GM18505 (cell line): ENCODE results near the gene FGGY.

Experiments
- ATAC-seq: cut with Tn5 transposase; IDR thresholded peaks from one replicate; pipeline ENCODE4 v1.9.1; 2021; ENCODE audit not compliant: unreplicated experiment
- POLR2A ChIP-seq: IDR thresholded peaks from 4 replicates; pipeline ENCODE4 v1.6.1; 2011; ENCODE audit warnings: borderline replicate concordance; ENCODE audit not compliant: insufficient read depth, insufficient read length; ENCODE audit errors: extremely low read depth

FGGY gene

DNA sequence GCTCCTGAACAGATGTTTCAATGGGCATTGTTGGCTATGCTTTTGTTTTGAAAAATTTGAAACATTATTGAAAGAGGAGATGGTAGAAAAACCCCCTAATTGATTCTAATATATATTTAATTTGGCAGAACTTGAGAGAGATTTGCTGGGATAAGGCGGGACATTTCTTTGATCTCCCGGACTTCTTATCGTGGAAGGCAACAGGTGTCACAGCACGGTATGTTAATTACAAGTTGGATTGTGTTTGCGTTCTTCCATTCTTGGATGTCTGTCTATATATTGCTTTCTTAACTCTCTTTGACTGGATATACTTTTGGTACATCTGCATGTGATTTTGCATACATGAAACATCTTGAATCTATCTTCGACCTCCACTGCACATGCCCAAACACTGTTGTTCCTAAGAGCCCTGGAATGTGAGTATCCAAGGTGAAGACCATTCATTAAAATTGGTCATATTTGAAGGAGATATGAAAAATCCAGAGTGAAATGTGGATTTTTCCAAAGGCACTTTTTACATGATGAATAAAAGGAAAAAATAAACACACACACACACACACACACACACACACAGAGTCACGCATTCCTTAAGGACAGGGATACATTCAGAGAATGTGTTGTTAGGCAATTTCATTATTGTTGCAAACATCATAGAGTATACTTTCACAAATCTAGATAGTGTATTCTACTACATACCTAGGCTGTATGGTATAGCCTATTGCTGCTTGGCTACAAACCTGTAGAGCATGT is 81.9 kb downstream of the FGGY start:
- TF ChIP-seq POLR2A = no peak
- no peak for ATAC-seq

DNA sequence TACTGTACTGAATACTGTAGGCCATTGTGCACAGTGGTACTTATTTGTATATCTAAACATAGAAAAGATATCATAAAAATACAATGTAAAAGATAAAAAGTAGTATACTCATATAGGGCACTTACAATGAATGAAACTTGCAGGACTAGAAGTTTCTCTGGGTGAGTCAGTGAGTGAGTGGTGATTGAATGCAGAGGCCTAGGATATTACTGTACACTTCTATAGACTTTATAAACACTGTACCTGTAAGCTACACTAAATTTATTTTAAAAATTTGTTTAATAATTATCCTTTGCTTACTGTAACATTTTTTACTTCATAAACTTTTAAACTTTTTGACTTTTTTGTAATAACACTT is 82.5 kb downstream of the FGGY start:
- no peak for ATAC-seq
- no peak for TF ChIP-seq POLR2A

DNA sequence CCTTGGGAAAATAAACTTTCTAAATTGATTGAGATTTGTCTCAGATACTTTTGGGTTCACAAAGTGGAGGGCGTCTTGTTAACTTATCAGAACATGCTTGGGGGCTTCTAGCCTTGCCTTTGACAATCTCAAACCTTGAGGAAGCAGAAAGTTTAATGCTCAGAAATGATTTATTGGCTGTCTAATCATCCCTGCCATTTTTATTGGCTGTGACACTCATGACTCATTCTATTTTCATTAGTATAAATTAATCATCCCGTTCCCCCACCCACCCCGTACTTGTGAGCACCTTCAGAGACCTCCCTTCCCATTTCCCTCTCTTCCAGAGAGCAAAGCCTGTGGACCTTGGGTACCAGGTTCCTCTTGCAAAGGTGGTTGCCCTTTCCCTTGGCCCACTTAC is 87.1 kb downstream of the FGGY start:
- no peak for ATAC-seq
- no peak for TF ChIP-seq POLR2A

DNA sequence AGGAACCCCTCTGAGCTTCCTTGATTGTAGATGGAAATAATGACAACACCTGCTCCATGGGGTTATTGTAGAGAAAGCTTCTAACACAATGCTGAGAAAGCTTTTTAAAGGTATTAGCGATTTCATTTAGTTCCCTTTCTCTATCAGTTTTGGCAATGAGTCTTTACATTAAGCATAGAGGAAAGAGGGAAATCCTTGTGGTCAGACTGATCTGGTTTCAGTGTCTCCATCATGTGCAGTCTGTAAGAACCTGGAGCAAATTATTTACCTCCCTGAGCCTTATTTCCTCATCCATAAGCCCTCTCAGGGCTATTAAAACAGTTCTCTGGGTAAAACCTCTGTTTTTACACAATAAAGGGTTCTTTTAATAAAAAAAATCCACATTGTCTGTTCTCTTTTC is 87.5 kb downstream of the FGGY start:
- no peak for ATAC-seq
- TF ChIP-seq POLR2A = no peak

DNA sequence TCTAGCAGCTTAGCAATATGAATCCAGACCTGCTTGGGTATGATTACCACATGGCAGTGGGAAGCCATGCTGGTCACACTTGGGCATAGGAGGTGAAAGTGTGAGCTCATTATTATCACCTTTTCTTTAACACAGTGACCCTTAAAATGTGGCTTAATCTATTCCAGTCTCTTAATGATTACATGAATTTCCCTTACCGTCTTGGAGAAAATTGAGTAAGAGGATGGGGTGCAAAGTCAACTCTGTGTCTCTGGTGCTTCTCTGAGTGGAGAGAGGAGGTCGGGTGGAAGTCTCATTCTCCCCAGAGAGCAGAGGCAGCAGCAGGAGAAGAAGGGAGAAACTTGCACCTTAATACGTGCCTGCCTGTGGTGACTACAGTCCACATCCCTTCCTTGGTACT is 91.3 kb downstream of the FGGY start:
- no peak for ATAC-seq
- TF ChIP-seq POLR2A = no peak

DNA sequence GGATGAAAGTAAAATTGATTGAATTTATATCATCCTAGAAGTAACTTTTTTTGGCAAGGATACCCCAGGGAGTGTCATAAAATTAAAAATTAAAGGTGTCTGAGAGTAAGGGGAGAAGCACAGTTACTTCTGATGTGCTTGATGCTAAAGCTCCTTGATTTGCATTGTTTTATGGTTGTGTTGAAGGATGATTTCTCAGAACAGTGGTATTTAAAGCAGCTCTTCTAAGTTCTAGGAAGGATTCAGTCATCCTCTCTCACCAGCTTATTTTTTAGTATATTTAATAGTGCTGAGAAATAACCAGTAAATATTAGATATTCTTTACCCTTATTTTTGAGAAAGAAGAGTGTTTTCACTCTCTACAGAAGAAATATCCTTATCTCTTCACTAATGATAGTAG is 93.0 kb downstream of the FGGY start:
- no peak for TF ChIP-seq POLR2A
- no peak for ATAC-seq

DNA sequence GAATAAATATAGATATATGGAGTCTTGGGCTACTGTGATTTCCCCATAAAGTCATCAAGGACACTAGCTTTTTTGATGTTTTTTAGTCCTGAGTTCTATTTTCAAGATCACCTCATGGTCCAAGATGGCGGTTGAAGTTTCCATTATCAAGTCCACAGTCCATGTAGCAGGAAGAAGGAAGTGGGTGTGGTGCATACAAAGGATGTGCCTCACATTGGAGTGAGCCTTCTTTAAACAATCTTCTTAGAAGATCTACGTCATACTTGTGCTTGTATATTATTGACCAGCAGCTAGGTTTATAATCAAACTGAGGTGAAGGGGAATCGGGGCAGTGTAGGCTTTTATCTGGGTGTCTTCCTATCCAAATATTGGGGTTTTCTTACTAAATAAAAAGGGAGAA is 93.4 kb downstream of the FGGY start:
- ATAC-seq = no peak

DNA sequence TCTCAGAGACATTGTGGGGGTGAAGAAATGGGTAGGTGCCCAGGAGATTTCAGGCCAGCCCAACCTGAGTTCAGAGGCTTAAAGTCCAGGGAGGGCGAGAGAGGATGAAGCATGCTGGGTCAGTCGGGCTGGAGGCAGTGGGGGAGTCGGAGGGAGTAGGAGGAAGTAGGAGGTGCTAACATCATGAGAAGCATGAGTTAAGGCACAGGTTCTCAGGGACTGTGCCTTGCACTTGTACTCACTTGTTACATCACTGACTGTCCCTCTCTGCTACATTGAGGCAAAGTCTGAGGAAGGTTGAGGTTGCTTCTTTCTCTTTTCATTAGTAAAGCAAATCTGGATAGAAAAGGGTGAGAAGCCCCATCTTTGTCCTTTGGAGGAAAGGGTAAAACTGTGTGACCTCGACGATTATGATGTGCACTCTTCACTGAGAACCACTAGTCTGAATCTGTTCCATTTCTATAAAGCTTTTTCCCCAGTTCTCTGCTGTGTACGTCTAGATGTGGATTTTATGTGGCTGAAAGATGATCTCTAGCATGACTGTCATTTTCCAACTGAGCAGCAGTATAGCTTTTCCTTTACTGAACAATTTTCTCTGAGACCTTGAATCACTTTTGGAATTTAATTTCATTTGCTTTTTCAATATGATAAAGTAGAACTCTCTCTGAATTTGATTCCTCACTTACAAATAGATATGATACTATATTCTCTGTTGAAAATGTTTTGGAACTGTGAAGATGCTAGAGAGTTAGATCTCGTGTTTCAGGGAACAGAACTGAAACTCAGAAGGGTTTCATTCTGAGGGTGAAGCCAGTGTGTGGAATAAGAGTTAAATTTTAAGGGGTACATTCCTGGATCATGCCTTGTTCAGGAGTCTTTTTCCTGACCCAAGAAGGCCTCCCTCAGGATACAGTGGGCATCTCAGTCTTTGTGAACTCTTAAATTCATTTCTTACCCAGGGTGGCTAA is 94.6 kb downstream of the FGGY start:
- ATAC-seq = no peak

More for the DNA sequence above, 93.4 kb downstream of the FGGY start:
- TF ChIP-seq POLR2A = no peak

DNA sequence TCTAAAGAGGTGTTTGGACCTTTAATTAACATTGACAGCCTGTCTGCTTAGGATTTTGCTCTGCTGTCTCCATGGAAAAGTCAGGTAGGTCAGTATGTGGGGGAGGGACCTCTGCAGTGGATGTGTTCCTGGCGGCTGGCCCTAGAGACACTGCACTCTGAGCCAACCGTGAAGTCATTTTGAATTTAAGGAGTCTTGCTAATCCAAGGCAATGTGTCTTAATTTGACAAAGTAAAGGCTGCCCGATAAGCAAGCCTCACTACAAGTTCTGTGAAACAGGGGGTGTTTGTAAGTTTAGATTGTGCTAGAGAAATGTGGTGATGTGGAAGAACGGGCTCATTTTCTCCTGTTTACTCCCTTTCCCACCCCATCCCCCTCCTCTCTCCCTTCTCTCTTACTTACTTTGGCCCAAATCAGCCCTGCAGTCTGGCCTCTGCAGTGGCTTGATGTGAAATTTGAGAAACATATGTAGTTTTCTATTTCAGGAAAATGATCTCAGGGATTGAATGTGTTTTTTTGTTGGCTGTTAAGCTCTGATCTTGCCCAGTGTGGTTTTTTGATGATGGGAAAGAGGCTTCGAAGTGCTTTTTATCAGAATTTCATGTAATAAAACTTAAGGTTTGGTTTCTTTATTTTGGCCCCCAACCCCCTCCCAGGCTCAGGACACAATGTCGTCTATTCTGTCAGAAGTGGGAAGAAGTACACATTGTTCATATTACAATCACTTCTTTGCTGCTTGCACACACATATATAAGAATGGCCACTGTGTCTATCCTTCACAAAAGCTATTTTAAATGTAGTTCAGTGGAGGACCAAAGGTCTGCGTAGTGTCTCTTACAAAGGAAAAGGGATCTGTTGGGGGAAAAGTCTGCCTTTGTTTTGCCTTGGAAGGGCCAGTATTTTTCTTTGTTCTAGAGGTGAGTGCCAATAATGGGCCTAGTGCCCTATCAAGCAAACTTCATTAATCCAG is 96.6 kb downstream of the FGGY start:
- no peak for ATAC-seq
- TF ChIP-seq POLR2A = no peak

More for the DNA sequence above, 94.6 kb downstream of the FGGY start:
- TF ChIP-seq POLR2A = no peak

DNA sequence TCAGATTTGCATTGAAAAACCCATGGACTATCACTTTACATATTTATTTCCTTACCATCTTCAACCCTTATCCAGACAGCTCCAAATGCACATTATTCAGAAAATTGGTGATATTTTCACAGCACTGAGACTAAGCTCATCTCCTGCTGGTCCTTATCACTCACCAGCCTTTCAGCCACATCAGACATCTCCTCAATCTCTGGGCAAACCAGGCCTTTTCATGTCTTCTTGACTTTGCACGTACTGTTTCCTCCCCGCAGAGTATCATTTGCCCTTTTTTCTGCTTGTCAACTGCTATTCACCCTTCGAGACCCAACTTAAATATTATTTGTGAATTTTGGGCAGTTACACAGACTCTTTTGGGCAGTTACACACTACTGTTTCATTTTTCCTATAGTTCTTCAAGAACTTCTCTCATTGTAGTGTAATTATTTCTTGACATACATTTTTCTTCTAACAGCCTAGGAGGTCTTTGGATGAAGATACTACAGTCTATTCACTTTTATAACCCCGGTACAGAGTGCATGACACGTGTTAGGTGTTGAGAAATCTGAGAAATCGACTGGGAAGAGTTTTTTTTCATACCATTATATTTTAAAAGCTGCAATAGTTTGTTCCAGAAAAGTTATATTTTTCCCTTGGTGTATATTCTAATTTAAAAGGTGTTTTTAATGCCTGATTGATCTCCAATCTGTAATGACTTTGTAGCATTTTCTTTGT is 98.0 kb downstream of the FGGY start:
- no peak for ATAC-seq
- no peak for TF ChIP-seq POLR2A

DNA sequence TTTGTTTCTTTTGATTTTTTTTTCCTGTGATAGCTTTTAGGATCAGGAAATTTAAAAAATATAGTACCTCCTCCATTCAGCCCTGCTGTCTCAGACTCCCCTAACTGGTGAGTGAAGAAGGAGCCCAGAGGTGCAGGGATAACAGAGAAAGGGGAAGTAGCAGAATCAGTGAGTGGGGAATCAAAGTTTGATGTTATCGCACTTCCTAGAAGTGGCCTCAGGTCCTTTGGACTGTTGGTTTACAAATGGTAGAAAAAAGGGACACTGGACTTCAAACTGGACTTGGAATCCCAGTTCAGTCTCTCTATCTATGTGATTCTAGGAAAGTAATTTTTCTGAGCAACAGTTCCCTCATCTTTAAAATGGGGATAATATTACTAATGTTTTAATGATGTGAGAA is 99.5 kb downstream of the FGGY start:
- no peak for TF ChIP-seq POLR2A
- ATAC-seq = no peak

DNA sequence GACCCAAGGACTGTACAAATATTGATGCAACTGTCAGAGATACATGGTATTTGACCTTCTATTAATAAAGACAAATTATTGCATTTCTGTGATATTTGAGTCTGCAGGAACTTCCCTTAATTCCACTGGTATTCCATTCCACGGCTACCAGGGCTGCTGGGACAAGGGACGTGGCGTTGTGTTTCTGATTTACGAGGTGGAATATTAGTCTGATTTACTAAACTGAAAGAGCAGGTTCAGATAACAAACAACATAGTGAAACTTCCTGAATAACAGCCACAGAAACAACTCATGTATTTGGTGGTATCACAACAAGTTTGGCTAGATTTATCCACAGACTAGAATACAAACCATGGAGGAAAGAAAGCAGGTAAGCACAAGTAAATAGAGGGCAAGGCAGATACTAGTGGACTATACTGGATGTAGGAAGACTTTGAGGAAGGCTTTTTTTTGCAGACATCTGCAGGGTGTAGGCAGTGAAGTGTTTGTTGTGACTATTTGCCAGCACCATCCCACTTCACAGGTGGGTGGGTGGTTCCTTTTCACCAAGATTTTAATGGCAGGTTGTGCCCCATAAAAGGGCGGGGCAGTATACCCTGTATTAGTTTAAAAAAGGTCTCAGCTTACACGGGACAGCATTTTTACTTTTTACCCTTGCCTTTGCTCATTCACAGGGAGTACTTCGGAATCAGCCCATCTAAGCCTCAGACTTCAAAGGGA is 100.4 kb downstream of the FGGY start:
- ATAC-seq = no peak
- no peak for TF ChIP-seq POLR2A
